Measurements from ENCODE around the gene FOXRED2.

The FOXRED2 gene

GRCh38 chr22:36464715-36465231 is 42.1 kb downstream of the FOXRED2 start:
- H2BK120ac ChIP-seq (ENCODE audit: low read depth, low read length), result no peak overlapping the region
- no peak overlapping the region for H3K27ac ChIP-seq (ENCODE audit: low read depth, low read length)
- H3K4me2 ChIP-seq (ENCODE audit: low read length), result no peak overlapping the region
- no peaks in the 10 kb centered on the region for H3K36me3 ChIP-seq (ENCODE audit: control insufficient read depth, insufficient read depth, low read length)
- H4K5ac ChIP-seq (ENCODE audit: low read length), result no peak overlapping the region
- H3K79me1 ChIP-seq (ENCODE audit: low read length), result no peaks in the 10 kb centered on the region
- H4K8ac ChIP-seq (ENCODE audit: low read depth, low read length), result no peak overlapping the region
- no peaks in the 10 kb centered on the region for H3K27me3 ChIP-seq (ENCODE audit: insufficient read depth, low read length, poor library complexity)
- no CpG with 5 or more reads among the region's 20 CpGs for WGBS (ENCODE audit: extremely low coverage, insufficient coverage, low lambda C conversion rate)
- H3K23ac ChIP-seq (ENCODE audit: low read length), result no peak overlapping the region
- H3K4me1 ChIP-seq (ENCODE audit: control insufficient read depth, low read depth, low read length), result no peaks in the 10 kb centered on the region
- H3K4me3 ChIP-seq (ENCODE audit: low read length), result no peak overlapping the region
- no peak overlapping the region for H2BK5ac ChIP-seq (ENCODE audit: low read length)
- H3K56ac ChIP-seq (ENCODE audit: low read length), result no peak overlapping the region
- H3K18ac ChIP-seq (ENCODE audit: low read length), result no peak overlapping the region
- H3K4ac ChIP-seq (ENCODE audit: low read depth, low read length), result no peak overlapping the region
- H3K9ac ChIP-seq (ENCODE audit: low read length), result no peak overlapping the region
- H2AK5ac ChIP-seq (ENCODE audit: low read length), result no peak overlapping the region
- H3K79me2 ChIP-seq (ENCODE audit: control insufficient read depth, insufficient read depth, low read length), result no peaks in the 10 kb centered on the region
- H2BK15ac ChIP-seq (replicated peaks; ENCODE audit: low read depth), result no peak overlapping the region
- no peak for DNase-seq

- no CpG with 5 or more reads among the region's 17 CpGs for WGBS (ENCODE audit: extremely low coverage, insufficient coverage, low lambda C conversion rate)
These were observed 43.1 kb downstream of the FOXRED2 start for GRCh38 chr22:36463783-36464184.

GRCh38 chr22:36461665-36462649 is 44.9 kb downstream of the FOXRED2 start:
- Histone ChIP-seq H3K79me1 (ENCODE audit: low read length) (no peaks in the 10 kb centered on the region), H3K27ac (ENCODE audit: low read depth, low read length) (peak overlapping the region; percentile 34), H3K23ac (ENCODE audit: low read length) (no peak overlapping the region), H3K18ac (ENCODE audit: low read length) (peak overlapping the region; percentile 11), H2AK5ac (ENCODE audit: low read length) (peak overlapping the region; percentile 31), H4K5ac (ENCODE audit: low read length) (no peak overlapping the region), H4K8ac (ENCODE audit: low read depth, low read length) (no peak overlapping the region), H3K9ac (ENCODE audit: low read length) (peak overlapping the region; percentile 5), H3K27me3 (ENCODE audit: insufficient read depth, low read length, poor library complexity) (no peaks in the 10 kb centered on the region), H2BK5ac (ENCODE audit: low read length) (peak overlapping the region; percentile 3), H2BK120ac (ENCODE audit: low read depth, low read length) (no peak overlapping the region), H3K56ac (ENCODE audit: low read length) (peak overlapping the region; percentile 45), H3K4me1 (ENCODE audit: control insufficient read depth, low read depth, low read length) (peaks cover 4% of the 10 kb centered on the region), H3K4me3 (ENCODE audit: low read length) (no peak overlapping the region), H3K4me2 (ENCODE audit: low read length) (no peak overlapping the region), H3K4ac (ENCODE audit: low read depth, low read length) (peak overlapping the region; percentile 85), H3K36me3 (ENCODE audit: control insufficient read depth, insufficient read depth, low read length) (no peaks in the 10 kb centered on the region), H3K79me2 (ENCODE audit: control insufficient read depth, insufficient read depth, low read length) (no peaks in the 10 kb centered on the region), H2BK15ac (replicated peaks; ENCODE audit: low read depth) (no peak overlapping the region)
- no CpG with 5 or more reads among the region's 16 CpGs for WGBS (ENCODE audit: extremely low coverage, insufficient coverage, low lambda C conversion rate)
- DNase-seq, result peak; percentile 99

More at GRCh38 chr22:36463783-36464184, 43.1 kb downstream of the FOXRED2 start:
- Histone ChIP-seq H3K79me2 (ENCODE audit: control insufficient read depth, insufficient read depth, low read length) (no peaks in the 10 kb centered on the region), H3K36me3 (ENCODE audit: control insufficient read depth, insufficient read depth, low read length) (no peaks in the 10 kb centered on the region), H2AK5ac (ENCODE audit: low read length) (no peak overlapping the region), H2BK15ac (replicated peaks; ENCODE audit: low read depth) (no peak overlapping the region), H3K4ac (ENCODE audit: low read depth, low read length) (no peak overlapping the region), H3K56ac (ENCODE audit: low read length) (no peak overlapping the region), H3K4me2 (ENCODE audit: low read length) (no peak overlapping the region), H4K5ac (ENCODE audit: low read length) (no peak overlapping the region), H3K18ac (ENCODE audit: low read length) (no peak overlapping the region), H3K9ac (ENCODE audit: low read length) (no peak overlapping the region), H3K79me1 (ENCODE audit: low read length) (no peaks in the 10 kb centered on the region), H3K27me3 (ENCODE audit: insufficient read depth, low read length, poor library complexity) (no peaks in the 10 kb centered on the region), H2BK5ac (ENCODE audit: low read length) (no peak overlapping the region), H2BK120ac (ENCODE audit: low read depth, low read length) (no peak overlapping the region), H3K23ac (ENCODE audit: low read length) (no peak overlapping the region), H4K8ac (ENCODE audit: low read depth, low read length) (no peak overlapping the region), H3K27ac (ENCODE audit: low read depth, low read length) (no peak overlapping the region), H3K4me3 (ENCODE audit: low read length) (no peak overlapping the region), H3K4me1 (ENCODE audit: control insufficient read depth, low read depth, low read length) (no peaks in the 10 kb centered on the region)
- no peak for DNase-seq

GRCh38 chr22:36460202-36460601 is 46.6 kb downstream of the FOXRED2 start:
- no peak overlapping the region for H4K8ac ChIP-seq (ENCODE audit: low read depth, low read length)
- H3K36me3 ChIP-seq (ENCODE audit: control insufficient read depth, insufficient read depth, low read length), result no peaks in the 10 kb centered on the region
- H4K5ac ChIP-seq (ENCODE audit: low read length), result no peak overlapping the region
- H2BK15ac ChIP-seq (replicated peaks; ENCODE audit: low read depth), result no peak overlapping the region
- no peak overlapping the region for H2BK5ac ChIP-seq (ENCODE audit: low read length)
- no peak overlapping the region for H3K4me2 ChIP-seq (ENCODE audit: low read length)
- H2AK5ac ChIP-seq (ENCODE audit: low read length), result no peak overlapping the region
- WGBS (ENCODE audit: extremely low coverage, insufficient coverage, low lambda C conversion rate), result no CpG with 5 or more reads among the region's 8 CpGs
- H3K23ac ChIP-seq (ENCODE audit: low read length), result no peak overlapping the region
- H3K9ac ChIP-seq (ENCODE audit: low read length), result no peak overlapping the region
- H3K4ac ChIP-seq (ENCODE audit: low read depth, low read length), result no peak overlapping the region
- no peaks in the 10 kb centered on the region for H3K79me2 ChIP-seq (ENCODE audit: control insufficient read depth, insufficient read depth, low read length)
- H3K56ac ChIP-seq (ENCODE audit: low read length), result peak overlapping the region; percentile 20
- H3K27ac ChIP-seq (ENCODE audit: low read depth, low read length), result no peak overlapping the region
- H2BK120ac ChIP-seq (ENCODE audit: low read depth, low read length), result no peak overlapping the region
- H3K4me3 ChIP-seq (ENCODE audit: low read length), result no peak overlapping the region
- no peak for DNase-seq
- H3K27me3 ChIP-seq (ENCODE audit: insufficient read depth, low read length, poor library complexity), result no peaks in the 10 kb centered on the region
- no peaks in the 10 kb centered on the region for H3K79me1 ChIP-seq (ENCODE audit: low read length)
- H3K4me1 ChIP-seq (ENCODE audit: control insufficient read depth, low read depth, low read length), result peaks cover 7% of the 10 kb centered on the region
- H3K18ac ChIP-seq (ENCODE audit: low read length), result no peak overlapping the region

- H3K18ac ChIP-seq (ENCODE audit: low read length), result peak overlapping the region; percentile 42
- no peak overlapping the region for H3K23ac ChIP-seq (ENCODE audit: low read length)
- H3K27ac ChIP-seq (ENCODE audit: low read depth, low read length), result no peak overlapping the region
- H4K8ac ChIP-seq (ENCODE audit: low read depth, low read length), result no peak overlapping the region
- H3K4me1 ChIP-seq (ENCODE audit: control insufficient read depth, low read depth, low read length), result peaks cover 7% of the 10 kb centered on the region
- H3K4me2 ChIP-seq (ENCODE audit: low read length), result no peak overlapping the region
- H3K9ac ChIP-seq (ENCODE audit: low read length), result peak overlapping the region; percentile 24
- no peak overlapping the region for H4K5ac ChIP-seq (ENCODE audit: low read length)
- peak overlapping the region; percentile 96 for H2AK5ac ChIP-seq (ENCODE audit: low read length)
- WGBS (ENCODE audit: extremely low coverage, insufficient coverage, low lambda C conversion rate), result no CpG with 5 or more reads among the region's 14 CpGs
- H3K79me1 ChIP-seq (ENCODE audit: low read length), result no peaks in the 10 kb centered on the region
- peak overlapping the region; percentile 58 for H3K4ac ChIP-seq (ENCODE audit: low read depth, low read length)
- peak overlapping the region; percentile 33 for H2BK120ac ChIP-seq (ENCODE audit: low read depth, low read length)
- H3K79me2 ChIP-seq (ENCODE audit: control insufficient read depth, insufficient read depth, low read length), result no peaks in the 10 kb centered on the region
- no peaks in the 10 kb centered on the region for H3K36me3 ChIP-seq (ENCODE audit: control insufficient read depth, insufficient read depth, low read length)
- H3K56ac ChIP-seq (ENCODE audit: low read length), result peak overlapping the region; percentile 83
- H2BK5ac ChIP-seq (ENCODE audit: low read length), result no peak overlapping the region
- no peak overlapping the region for H2BK15ac ChIP-seq (replicated peaks; ENCODE audit: low read depth)
- no peaks in the 10 kb centered on the region for H3K27me3 ChIP-seq (ENCODE audit: insufficient read depth, low read length, poor library complexity)
- H3K4me3 ChIP-seq (ENCODE audit: low read length), result no peak overlapping the region
- DNase-seq, result no peak
These were observed 49.0 kb downstream of the FOXRED2 start for GRCh38 chr22:36457688-36458450.
